ENCODE measurements around the gene ZNF91.

DNA sequence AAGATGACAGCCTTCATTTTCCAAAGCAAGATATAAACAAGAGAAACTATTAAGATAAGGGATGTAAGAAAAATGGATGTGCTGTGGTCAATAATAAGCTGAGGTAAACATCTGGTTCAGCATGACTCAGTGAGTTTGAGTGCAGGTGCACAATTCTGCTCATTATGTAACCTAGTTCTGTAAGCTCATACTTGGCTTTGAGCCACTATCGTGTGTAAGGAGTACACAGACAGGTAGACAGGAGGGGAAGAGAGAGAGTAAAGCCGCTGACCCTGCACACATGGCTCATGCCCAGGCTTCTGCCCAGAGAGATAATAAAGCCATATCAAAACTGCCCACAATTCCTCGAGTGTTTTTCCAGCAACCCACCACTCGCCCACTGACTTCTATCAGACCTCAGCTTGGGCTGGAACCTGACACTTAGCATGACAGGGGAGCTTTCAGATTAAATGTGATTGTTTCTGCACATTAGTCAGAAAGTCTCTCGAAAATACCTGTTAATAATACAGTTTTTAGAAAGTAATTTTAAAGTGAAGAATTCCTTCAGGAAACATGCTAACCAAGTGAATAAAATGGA, 51.7 kb downstream of the ZNF91 start:
- TF ChIP-seq, protein P1, sequence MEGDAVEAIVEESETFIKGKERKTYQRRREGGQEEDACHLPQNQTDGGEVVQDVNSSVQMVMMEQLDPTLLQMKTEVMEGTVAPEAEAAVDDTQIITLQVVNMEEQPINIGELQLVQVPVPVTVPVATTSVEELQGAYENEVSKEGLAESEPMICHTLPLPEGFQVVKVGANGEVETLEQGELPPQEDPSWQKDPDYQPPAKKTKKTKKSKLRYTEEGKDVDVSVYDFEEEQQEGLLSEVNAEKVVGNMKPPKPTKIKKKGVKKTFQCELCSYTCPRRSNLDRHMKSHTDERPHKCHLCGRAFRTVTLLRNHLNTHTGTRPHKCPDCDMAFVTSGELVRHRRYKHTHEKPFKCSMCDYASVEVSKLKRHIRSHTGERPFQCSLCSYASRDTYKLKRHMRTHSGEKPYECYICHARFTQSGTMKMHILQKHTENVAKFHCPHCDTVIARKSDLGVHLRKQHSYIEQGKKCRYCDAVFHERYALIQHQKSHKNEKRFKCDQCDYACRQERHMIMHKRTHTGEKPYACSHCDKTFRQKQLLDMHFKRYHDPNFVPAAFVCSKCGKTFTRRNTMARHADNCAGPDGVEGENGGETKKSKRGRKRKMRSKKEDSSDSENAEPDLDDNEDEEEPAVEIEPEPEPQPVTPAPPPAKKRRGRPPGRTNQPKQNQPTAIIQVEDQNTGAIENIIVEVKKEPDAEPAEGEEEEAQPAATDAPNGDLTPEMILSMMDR (IDR thresholded peaks at IDR 0.05) = no peak
- TF ChIP-seq POLR2A (IDR thresholded peaks at IDR 0.05) = no peak
- TF ChIP-seq POLR2AphosphoS5 (IDR thresholded peaks at IDR 0.05) = no peak

Data from sigmoid colon (tissue), 4 donors.